ENCODE results near the gene CDKAL1. TPM values are rescaled to one million over a fixed set of nuclear protein-coding genes. Genes with fewer than 3 reads are reported as not detected.

CDKAL1 gene
- total RNA-seq, 1 donor from 2014 or later, result 34.3 TPM

DNA sequence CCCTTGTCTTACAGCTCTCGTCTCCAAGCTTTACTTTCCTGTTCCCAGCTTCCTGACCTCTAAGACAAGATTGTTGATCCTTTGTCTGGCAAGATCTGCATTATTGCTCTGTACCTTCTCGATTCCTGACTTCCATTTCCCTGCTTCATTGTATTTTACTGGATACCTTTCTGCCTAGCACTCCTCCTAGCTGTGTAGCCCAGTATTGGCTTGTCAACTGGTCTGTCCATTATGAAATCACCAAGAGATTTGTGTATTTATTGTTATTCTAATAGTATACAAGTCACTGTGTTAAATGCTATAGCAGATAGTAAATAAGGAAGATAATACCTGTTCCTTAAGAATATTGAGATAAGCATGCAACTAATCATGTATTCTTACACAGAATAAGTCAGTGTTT, 305.4 kb downstream of the CDKAL1 start:
- no peaks in the 10 kb centered on the region for H3K4me1 Mint-ChIP-seq (ENCODE audit: low read depth)
- H3K27ac Mint-ChIP-seq, result no peak overlapping the region
- no peaks in the 10 kb centered on the region for H3K27me3 Mint-ChIP-seq
- H3K36me3 Mint-ChIP-seq (ENCODE audit: insufficient read depth), result no peaks in the 10 kb centered on the region
- no peak for DNase-seq (ENCODE audit: low spot score, unreplicated experiment)
- peaks cover 6% of the 10 kb centered on the region for H3K9me3 Mint-ChIP-seq (ENCODE audit: low read depth)
- no peak overlapping the region for H3K4me3 Mint-ChIP-seq (ENCODE audit: low read depth)
- TF ChIP-seq, protein P1, sequence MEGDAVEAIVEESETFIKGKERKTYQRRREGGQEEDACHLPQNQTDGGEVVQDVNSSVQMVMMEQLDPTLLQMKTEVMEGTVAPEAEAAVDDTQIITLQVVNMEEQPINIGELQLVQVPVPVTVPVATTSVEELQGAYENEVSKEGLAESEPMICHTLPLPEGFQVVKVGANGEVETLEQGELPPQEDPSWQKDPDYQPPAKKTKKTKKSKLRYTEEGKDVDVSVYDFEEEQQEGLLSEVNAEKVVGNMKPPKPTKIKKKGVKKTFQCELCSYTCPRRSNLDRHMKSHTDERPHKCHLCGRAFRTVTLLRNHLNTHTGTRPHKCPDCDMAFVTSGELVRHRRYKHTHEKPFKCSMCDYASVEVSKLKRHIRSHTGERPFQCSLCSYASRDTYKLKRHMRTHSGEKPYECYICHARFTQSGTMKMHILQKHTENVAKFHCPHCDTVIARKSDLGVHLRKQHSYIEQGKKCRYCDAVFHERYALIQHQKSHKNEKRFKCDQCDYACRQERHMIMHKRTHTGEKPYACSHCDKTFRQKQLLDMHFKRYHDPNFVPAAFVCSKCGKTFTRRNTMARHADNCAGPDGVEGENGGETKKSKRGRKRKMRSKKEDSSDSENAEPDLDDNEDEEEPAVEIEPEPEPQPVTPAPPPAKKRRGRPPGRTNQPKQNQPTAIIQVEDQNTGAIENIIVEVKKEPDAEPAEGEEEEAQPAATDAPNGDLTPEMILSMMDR (IDR thresholded peaks at IDR 0.05; ENCODE audit: unreplicated experiment), result no peak

DNA sequence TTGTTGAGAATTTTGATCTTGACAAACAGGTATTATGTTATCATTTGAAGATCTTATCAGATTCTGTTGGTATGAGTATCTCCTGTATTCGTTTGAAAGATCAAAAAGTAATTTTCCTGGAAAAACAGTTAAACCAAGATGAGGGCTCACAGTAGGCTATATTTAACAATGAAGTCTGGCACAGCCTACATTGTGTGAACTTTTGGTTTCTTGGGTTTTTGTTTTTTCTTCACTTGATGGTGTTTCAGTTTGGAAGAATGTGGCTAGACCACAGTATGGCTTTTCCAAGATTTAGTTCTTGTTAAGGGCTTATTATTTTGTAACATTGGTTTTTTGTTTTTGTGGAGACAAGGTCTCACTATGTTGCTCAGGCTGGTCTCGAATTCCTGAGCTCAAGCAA, 306.4 kb downstream of the CDKAL1 start:
- peaks cover 6% of the 10 kb centered on the region for H3K9me3 Mint-ChIP-seq (ENCODE audit: low read depth)
- H3K27me3 Mint-ChIP-seq, result no peaks in the 10 kb centered on the region
- H3K4me1 Mint-ChIP-seq (ENCODE audit: low read depth), result no peaks in the 10 kb centered on the region
- DNase-seq (ENCODE audit: low spot score, unreplicated experiment), result no peak
- no peak overlapping the region for H3K4me3 Mint-ChIP-seq (ENCODE audit: low read depth)
- no peaks in the 10 kb centered on the region for H3K36me3 Mint-ChIP-seq (ENCODE audit: insufficient read depth)
- TF ChIP-seq, protein P1 (IDR thresholded peaks at IDR 0.05; ENCODE audit: unreplicated experiment), result no peak
- no peak overlapping the region for H3K27ac Mint-ChIP-seq

DNA sequence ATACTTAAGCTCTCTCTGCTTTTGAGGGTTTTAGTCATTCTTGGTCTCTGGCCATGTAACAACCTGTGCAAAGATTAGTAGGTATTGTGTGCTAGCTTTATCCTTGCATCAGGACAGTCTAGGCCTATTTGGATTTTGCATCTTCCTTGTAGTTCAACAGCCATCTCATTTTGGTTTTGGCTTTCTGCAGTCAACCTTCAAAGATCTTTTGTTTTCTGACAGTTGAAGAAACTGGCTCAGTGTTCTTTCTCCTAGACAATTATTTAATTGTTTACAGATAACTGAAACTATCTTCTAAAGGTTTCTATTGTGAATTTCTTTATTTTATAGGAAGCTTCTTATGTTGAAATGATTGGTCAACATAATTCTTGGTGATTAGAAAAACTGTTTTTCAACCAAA, 307.5 kb downstream of the CDKAL1 start:
- TF ChIP-seq, protein P1 (IDR thresholded peaks at IDR 0.05; ENCODE audit: unreplicated experiment), result no peak
- DNase-seq (ENCODE audit: low spot score, unreplicated experiment), result no peak
- H3K9me3 Mint-ChIP-seq (ENCODE audit: low read depth), result peaks cover 6% of the 10 kb centered on the region
- H3K27ac Mint-ChIP-seq, result no peak overlapping the region
- no peaks in the 10 kb centered on the region for H3K27me3 Mint-ChIP-seq
- H3K4me1 Mint-ChIP-seq (ENCODE audit: low read depth), result peaks cover 6% of the 10 kb centered on the region
- no peak overlapping the region for H3K4me3 Mint-ChIP-seq (ENCODE audit: low read depth)
- no peaks in the 10 kb centered on the region for H3K36me3 Mint-ChIP-seq (ENCODE audit: insufficient read depth)

DNA sequence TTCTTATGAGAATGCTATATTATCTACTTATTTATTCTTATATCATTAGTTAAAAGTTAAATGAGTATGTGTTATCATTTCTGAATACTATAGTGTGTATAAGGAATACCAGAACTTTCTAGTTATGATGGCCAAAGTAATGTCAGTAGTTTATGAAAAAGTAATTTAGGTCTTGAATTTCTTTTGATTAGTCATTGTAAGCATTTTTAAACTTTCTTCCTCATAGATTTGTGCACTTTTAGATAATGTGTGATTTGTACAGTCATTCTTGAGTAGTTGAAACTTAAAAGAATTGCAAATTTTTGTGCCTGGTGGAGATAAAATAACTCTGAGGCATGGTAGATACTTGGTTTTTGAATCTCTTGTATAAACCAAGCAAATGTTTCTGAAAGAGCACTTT, 311.3 kb downstream of the CDKAL1 start:
- Mint-ChIP-seq H3K4me1 (ENCODE audit: low read depth) (peaks cover 19% of the 10 kb centered on the region), H3K36me3 (ENCODE audit: insufficient read depth) (peaks cover 6% of the 10 kb centered on the region), H3K4me3 (ENCODE audit: low read depth) (no peak overlapping the region), H3K27ac (no peak overlapping the region), H3K9me3 (ENCODE audit: low read depth) (no peaks in the 10 kb centered on the region), H3K27me3 (no peaks in the 10 kb centered on the region)
- TF ChIP-seq, protein P1 (IDR thresholded peaks at IDR 0.05; ENCODE audit: unreplicated experiment), result no peak
- DNase-seq (ENCODE audit: low spot score, unreplicated experiment), result no peak

DNA sequence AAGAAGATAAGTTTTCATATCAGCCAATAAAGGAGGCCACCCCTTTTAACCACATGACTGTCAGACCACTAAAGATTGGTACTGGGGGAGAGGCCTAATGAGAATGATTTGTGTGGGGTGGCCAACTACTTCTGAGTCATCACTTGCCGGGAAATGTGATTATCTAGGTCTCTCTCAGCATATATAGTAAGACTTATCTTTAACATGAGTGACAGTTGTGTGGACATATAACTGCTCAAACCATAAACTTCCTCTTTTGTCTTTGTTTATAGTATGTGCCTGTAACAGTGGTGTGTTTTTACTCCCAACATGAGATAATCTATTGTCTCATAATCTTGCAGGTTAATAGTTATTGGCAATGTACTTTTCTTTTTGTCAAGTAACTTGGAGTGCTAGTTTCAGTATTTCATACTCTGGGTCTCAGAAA, 312.4 kb downstream of the CDKAL1 start:
- no peaks in the 10 kb centered on the region for H3K9me3 Mint-ChIP-seq (ENCODE audit: low read depth)
- TF ChIP-seq, protein P1 (IDR thresholded peaks at IDR 0.05; ENCODE audit: unreplicated experiment), result no peak
- H3K27ac Mint-ChIP-seq, result peak overlapping the region; percentile 59

More for the DNA sequence above, 312.4 kb downstream of the CDKAL1 start:
- H3K4me3 Mint-ChIP-seq (ENCODE audit: low read depth), result no peak overlapping the region
- peaks cover 6% of the 10 kb centered on the region for H3K36me3 Mint-ChIP-seq (ENCODE audit: insufficient read depth)
- H3K27me3 Mint-ChIP-seq, result no peaks in the 10 kb centered on the region
- peaks cover 27% of the 10 kb centered on the region for H3K4me1 Mint-ChIP-seq (ENCODE audit: low read depth)
- no peak for DNase-seq (ENCODE audit: low spot score, unreplicated experiment)

All from progenitor cell of endocrine pancreas (in vitro differentiated cells).